ENCODE measurements around the gene TP53TG3D.
"Not testable (repeated sequence)": the region's sequence is repeated elsewhere in the genome, so short reads cannot be mapped to it uniquely, and the experiment has no call there.

The TP53TG3D gene

GRCh38 chr16:32252986-32253385 is at the start of gene TP53TG3D:
TP53TG3D (plus strand) TSS chr16:32253286; CDS start chr16:32253354, 68 bp downstream.
- H3K9me3 Mint-ChIP-seq, H3K27me3 Mint-ChIP-seq, H3K36me3 Mint-ChIP-seq, H3K4me1 Mint-ChIP-seq, H3K4me3 Mint-ChIP-seq, H3K27ac Mint-ChIP-seq, ATAC-seq: not testable (repeated sequence)

DNA sequence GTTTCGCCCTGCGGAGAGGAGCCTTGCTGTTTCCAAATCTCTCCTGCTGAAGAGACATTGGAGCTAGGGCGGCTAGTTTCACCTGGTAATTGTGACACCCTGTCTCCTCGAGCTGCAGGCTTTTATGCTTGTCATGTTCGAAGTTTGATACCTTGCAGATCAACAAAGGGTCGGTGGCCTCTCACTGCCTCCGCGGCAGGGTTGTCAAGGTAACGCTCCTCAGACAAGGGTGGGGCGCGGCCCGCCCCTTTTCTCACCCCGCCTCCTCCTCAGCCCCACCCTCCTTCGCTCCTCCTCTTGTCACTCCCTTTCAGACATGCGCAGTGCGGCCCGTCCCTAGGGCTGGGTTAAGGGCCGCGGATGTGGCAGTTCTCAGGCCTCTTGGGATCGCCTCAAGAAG is 421 bp downstream of the TP53TG3D start:
- ATAC-seq, H3K9me3 Mint-ChIP-seq, H3K27me3 Mint-ChIP-seq, H3K36me3 Mint-ChIP-seq, H3K4me1 Mint-ChIP-seq, H3K4me3 Mint-ChIP-seq, H3K27ac Mint-ChIP-seq: not testable (repeated sequence)

DNA sequence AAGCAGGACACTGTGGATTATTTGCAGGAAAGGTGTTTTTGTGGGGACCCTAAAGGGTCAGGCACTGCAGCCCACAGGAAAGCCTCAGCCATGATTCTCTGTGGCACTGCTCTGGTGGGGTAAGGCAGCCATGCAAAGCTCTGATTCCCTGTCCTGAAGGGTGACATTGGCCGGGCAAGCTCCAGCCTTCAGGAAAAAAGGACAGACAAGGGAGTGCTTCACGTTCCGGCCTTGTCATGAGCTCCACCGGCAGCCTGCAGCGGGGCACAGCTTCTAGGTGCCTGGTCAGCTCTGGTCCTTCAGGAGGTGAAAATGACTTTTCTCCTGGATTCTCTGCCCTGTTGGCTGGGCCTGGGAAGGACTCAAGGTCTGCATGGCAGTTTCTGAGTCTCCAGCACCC is 8.4 kb downstream of the TP53TG3D start:
- not testable (repeated sequence) for H3K4me1 Mint-ChIP-seq, ATAC-seq, H3K27me3 Mint-ChIP-seq, H3K36me3 Mint-ChIP-seq, H3K27ac Mint-ChIP-seq, H3K9me3 Mint-ChIP-seq, H3K4me3 Mint-ChIP-seq

DNA sequence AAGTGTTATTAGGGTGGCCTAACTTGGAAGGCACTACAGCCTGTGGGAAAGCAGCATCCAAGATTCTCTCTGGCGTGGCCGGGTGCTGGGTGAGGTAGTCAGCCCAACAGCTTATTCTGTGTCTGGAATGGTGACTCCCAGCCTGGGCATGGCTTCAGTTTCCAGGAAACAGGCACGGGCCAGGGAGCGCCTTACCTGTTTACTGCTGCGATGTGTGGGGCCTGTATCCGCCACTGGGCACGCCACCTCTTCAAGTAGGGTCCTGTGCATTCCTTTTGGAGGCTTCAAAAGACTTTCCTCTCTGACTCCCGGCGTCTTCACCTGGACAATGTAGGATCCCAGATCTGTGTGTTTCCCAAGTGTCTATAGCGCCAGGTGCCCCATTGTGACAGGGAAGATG is 10.5 kb downstream of the TP53TG3D start:
- not testable (repeated sequence) for ATAC-seq, H3K27me3 Mint-ChIP-seq, H3K4me3 Mint-ChIP-seq, H3K27ac Mint-ChIP-seq, H3K36me3 Mint-ChIP-seq, H3K4me1 Mint-ChIP-seq, H3K9me3 Mint-ChIP-seq

DNA sequence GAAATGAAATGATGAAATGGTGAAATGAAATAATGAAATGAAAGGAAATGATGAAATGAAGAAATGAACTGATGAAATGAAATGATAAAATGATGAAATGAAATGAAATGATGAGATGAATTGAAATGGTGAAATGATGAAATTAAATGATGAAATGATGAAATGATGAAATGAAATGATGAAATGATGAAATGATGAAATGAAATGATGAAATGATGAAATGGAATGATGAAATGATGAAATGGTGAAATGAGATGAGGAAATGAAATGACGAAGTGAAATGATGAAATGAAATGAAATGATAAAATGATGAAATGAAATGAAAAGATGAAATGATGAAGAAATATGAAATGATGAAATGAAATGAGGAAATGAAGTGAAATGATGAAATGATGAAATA is 28.8 kb downstream of the TP53TG3D start:
- H3K4me1 Mint-ChIP-seq, H3K27me3 Mint-ChIP-seq, ATAC-seq, H3K36me3 Mint-ChIP-seq, H3K9me3 Mint-ChIP-seq, H3K27ac Mint-ChIP-seq: not testable (repeated sequence)
- peak overlapping the region; percentile 18 for H3K4me3 Mint-ChIP-seq

GRCh38 chr16:32283024-32283423 is 29.9 kb downstream of the TP53TG3D start:
- not testable (repeated sequence) for H3K4me1 Mint-ChIP-seq, ATAC-seq, H3K27me3 Mint-ChIP-seq, H3K36me3 Mint-ChIP-seq, H3K9me3 Mint-ChIP-seq, H3K27ac Mint-ChIP-seq, H3K4me3 Mint-ChIP-seq

DNA sequence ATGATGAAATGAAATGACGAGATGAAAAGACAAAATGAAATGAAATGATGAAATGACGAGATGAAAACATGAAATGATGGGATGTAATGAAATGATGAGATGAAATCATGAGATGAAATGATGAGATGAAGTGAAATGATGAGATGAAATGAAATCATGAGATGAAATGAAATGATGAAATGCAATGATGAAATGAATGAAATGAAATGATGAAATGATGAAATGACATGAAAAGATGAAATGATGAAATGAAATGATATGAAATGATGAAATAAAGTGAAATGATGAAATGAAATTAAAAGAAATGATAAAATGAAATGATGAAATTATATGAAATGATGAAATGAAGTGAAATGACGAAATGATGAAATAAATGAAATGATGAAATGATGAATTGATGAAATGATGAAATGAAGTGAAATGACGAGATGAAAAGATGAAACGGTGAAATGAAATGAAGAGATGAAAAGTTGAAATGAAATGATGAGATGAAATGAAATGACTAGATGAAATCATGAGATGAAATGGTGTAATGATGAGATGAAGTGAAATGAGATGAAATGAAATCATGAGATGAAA is 30.9 kb downstream of the TP53TG3D start:
- not testable (repeated sequence) for ATAC-seq, H3K4me1 Mint-ChIP-seq, H3K9me3 Mint-ChIP-seq, H3K36me3 Mint-ChIP-seq, H3K27me3 Mint-ChIP-seq, H3K27ac Mint-ChIP-seq, H3K4me3 Mint-ChIP-seq

GRCh38 chr16:32284800-32285796 is 32.0 kb downstream of the TP53TG3D start:
- not testable (repeated sequence) for H3K9me3 Mint-ChIP-seq, H3K4me3 Mint-ChIP-seq, ATAC-seq, H3K27ac Mint-ChIP-seq, H3K4me1 Mint-ChIP-seq, H3K36me3 Mint-ChIP-seq, H3K27me3 Mint-ChIP-seq

DNA sequence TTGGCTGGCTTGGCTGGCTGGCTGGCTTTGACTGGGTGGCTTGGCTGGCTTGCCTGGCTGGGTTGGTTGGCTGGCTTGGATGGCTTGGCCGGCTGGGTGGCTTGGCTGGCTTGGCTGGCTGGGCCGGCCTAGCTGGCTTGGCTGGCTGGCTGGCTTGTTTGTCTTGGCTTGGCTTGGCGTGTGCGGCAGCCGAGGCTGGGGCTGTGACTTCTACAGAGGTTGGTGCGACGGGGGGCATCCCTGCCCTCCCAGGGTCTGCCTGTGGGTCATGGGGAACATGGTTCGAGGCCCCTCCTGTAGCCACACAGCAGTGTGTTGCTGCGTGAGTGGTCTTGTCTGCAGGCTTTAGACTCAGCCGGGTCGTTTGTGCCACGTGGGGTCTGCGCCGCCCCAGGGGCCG is 33.1 kb downstream of the TP53TG3D start:
- H3K27me3 Mint-ChIP-seq, H3K36me3 Mint-ChIP-seq, ATAC-seq, H3K9me3 Mint-ChIP-seq, H3K4me1 Mint-ChIP-seq, H3K4me3 Mint-ChIP-seq, H3K27ac Mint-ChIP-seq: not testable (repeated sequence)

DNA sequence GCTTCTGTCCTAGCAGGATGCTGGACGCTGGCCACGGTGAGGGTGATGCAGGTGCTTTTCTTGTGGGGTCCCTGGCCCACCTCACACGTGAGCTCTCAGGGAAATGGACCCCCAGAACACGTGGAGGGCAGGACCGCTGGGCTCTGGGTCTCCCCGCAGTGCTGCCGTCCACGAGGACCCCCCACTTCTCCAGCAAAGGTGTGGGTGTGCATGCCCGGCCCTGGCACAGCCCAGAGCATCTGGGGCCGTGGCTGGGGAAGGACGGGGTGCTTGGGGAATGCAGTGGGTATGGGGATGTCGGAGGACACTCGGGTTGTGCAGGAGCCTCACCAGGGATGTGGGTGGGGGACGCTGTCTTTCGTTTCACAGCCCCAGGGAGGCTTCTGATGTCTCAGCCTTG is 34.7 kb downstream of the TP53TG3D start:
- H3K4me3 Mint-ChIP-seq, H3K9me3 Mint-ChIP-seq, H3K4me1 Mint-ChIP-seq, H3K27me3 Mint-ChIP-seq, ATAC-seq, H3K36me3 Mint-ChIP-seq, H3K27ac Mint-ChIP-seq: not testable (repeated sequence)

DNA sequence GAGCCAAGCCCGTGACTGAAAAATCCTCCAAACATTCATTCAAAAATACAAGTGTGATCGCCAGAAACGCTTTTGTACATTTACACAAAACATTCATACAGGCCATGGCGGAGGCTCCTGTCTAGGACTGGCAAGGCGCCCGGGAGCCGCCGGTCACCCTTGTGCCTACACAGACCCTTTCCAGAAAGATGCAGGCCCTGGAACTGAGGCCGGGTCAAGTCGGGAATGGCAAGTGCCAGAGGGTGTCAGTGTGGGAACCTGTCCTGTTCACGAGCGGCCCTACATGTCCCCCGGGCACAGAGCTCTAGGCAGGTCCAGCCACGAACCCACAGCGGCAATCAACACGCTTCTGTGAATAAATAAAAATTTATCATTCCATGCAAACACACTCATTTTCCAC is 36.1 kb downstream of the TP53TG3D start:
- not testable (repeated sequence) for H3K4me1 Mint-ChIP-seq, H3K9me3 Mint-ChIP-seq, ATAC-seq, H3K27ac Mint-ChIP-seq, H3K27me3 Mint-ChIP-seq, H3K4me3 Mint-ChIP-seq, H3K36me3 Mint-ChIP-seq

- not testable (repeated sequence) for H3K9me3 Mint-ChIP-seq, ATAC-seq, H3K4me3 Mint-ChIP-seq, H3K27me3 Mint-ChIP-seq, H3K4me1 Mint-ChIP-seq, H3K27ac Mint-ChIP-seq, H3K36me3 Mint-ChIP-seq
Observed at GRCh38 chr16:32302776-32303175, 49.7 kb downstream of the TP53TG3D start.
